ENCODE data around the gene C1D.

- TF ChIP-seq, protein P1, sequence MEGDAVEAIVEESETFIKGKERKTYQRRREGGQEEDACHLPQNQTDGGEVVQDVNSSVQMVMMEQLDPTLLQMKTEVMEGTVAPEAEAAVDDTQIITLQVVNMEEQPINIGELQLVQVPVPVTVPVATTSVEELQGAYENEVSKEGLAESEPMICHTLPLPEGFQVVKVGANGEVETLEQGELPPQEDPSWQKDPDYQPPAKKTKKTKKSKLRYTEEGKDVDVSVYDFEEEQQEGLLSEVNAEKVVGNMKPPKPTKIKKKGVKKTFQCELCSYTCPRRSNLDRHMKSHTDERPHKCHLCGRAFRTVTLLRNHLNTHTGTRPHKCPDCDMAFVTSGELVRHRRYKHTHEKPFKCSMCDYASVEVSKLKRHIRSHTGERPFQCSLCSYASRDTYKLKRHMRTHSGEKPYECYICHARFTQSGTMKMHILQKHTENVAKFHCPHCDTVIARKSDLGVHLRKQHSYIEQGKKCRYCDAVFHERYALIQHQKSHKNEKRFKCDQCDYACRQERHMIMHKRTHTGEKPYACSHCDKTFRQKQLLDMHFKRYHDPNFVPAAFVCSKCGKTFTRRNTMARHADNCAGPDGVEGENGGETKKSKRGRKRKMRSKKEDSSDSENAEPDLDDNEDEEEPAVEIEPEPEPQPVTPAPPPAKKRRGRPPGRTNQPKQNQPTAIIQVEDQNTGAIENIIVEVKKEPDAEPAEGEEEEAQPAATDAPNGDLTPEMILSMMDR (IDR thresholded peaks at IDR 0.05; ENCODE audit: extremely low read depth in 1 of 2, insufficient read depth in 1 of 2, low read depth in 1 of 2, low read length in 2 of 2), result no peak
- TF ChIP-seq POLR2A (IDR thresholded peaks at IDR 0.05; ENCODE audit: low read depth, low read length) (no peak), EZH2 (IDR thresholded peaks at IDR 0.05; ENCODE audit: borderline replicate concordance, low read depth, low read length, severe bottlenecking) (no peak), MAX (IDR thresholded peaks at IDR 0.05; ENCODE audit: insufficient read depth, insufficient read length) (no peak), POLR2AphosphoS5 (IDR thresholded peaks at IDR 0.05; ENCODE audit: insufficient read depth, low read depth, low read length) (no peak), GATA2 (IDR thresholded peaks at IDR 0.05; ENCODE audit: insufficient read depth, insufficient read length, low read depth, low read length) (no peak), JUN (IDR thresholded peaks at IDR 0.05; ENCODE audit: borderline replicate concordance, insufficient read depth, insufficient read length, low read depth) (no peak), FOS (IDR thresholded peaks at IDR 0.05; ENCODE audit: borderline replicate concordance, insufficient read depth, low read length) (no peak)
These were observed 22.7 kb downstream of the C1D start for GRCh38 chr2:68040078-68040477.
